ENCODE measurements around the gene LRFN2.

DNA sequence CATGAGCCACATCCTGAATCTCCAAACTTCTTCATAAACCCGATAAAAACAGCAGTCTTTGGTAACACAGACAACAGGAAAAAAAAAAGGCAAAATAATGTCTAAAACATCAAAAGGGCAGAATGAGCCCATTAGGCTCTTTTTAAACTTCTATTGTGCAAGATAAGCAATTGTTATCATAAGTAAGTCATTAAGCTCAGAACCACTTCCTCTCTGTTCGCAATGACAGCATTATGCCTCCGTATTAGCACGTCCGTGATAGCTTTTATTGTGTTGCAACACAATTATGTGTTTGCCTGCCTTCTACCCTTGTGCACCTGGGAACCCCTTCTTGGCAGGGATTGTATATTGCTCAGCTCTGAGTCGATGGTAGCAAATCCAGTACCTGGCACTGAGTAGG is 147.1 kb downstream of the LRFN2 start:
- no peak for TF ChIP-seq POLR2A (IDR thresholded peaks at IDR 0.05)
- TF ChIP-seq, protein P1, sequence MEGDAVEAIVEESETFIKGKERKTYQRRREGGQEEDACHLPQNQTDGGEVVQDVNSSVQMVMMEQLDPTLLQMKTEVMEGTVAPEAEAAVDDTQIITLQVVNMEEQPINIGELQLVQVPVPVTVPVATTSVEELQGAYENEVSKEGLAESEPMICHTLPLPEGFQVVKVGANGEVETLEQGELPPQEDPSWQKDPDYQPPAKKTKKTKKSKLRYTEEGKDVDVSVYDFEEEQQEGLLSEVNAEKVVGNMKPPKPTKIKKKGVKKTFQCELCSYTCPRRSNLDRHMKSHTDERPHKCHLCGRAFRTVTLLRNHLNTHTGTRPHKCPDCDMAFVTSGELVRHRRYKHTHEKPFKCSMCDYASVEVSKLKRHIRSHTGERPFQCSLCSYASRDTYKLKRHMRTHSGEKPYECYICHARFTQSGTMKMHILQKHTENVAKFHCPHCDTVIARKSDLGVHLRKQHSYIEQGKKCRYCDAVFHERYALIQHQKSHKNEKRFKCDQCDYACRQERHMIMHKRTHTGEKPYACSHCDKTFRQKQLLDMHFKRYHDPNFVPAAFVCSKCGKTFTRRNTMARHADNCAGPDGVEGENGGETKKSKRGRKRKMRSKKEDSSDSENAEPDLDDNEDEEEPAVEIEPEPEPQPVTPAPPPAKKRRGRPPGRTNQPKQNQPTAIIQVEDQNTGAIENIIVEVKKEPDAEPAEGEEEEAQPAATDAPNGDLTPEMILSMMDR (IDR thresholded peaks at IDR 0.05): no peak
